HUES64 (cell line): Measurements from ENCODE around the gene STRN.
"Not testable (repeated sequence)": the region's sequence is repeated elsewhere in the genome, so short reads cannot be mapped to it uniquely, and the experiment has no call there.

ENCODE experiments used
- H3K27ac ChIP-seq: 2 replicates; pipeline ENCODE4 v1.7.0; 2013; ENCODE audit warnings: low read depth, low read length, inconsistent platforms
- H3K27me3 ChIP-seq: 2 replicates; pipeline ENCODE4 v1.6.1; 2013; ENCODE audit warnings: mild to moderate bottlenecking, low read length; ENCODE audit not compliant: insufficient read depth
- H3K36me3 ChIP-seq: 2 replicates; pipeline ENCODE4 v1.6.1; 2013; ENCODE audit warnings: mild to moderate bottlenecking, low read length; ENCODE audit not compliant: insufficient read depth
- H3K4me1 ChIP-seq: 2 replicates; pipeline ENCODE4 v1.6.1; 2013; ENCODE audit warnings: mild to moderate bottlenecking, low read length, moderate library complexity; ENCODE audit not compliant: insufficient read depth
- H3K4me3 ChIP-seq: 2 replicates; pipeline ENCODE4 v1.5.1; 2013; ENCODE audit warnings: mild to moderate bottlenecking, low read length, moderate library complexity
- H3K9ac ChIP-seq: 2 replicates; pipeline ENCODE4 v1.6.1; 2013; ENCODE audit warnings: mild to moderate bottlenecking, low read depth, low read length
- H3K9me3 ChIP-seq: 2 replicates; pipeline ENCODE4 v1.6.1; 2013; ENCODE audit warnings: low read depth, low read length; ENCODE audit not compliant: insufficient read depth
- WGBS: fragments of 150-250, 120-280 bp; methylation state at CpG from one replicate; pipeline ENCODE4 v1.1.7; 2013; ENCODE audit warnings: missing lambda C conversion rate; 5-methylcytosine and 5-hydroxymethylcytosine counted together

STRN gene

DNA sequence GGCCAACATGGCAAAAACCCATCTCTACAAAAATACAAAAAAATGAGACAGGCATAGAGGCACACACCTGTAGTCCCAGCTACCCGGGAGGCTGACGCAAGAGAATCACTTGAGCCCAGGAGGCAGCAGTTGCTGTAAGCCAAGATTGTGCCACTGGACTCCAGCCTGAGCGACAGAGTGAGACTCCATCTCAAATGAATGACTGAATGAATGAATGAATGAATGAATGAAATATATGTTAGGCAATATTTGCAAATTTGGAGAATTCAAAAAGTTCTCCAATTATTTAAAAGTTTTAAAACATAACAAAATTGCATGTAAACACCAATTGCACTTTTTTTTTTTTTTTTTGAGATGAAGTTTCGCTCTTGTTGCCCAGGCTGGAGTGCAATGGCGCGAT lies 61.7 kb downstream of the STRN start:
- no peak overlapping the region for H3K27ac ChIP-seq
- no peaks in the 10 kb centered on the region for H3K27me3 ChIP-seq
- no peak overlapping the region for H3K4me3 ChIP-seq
- no peaks in the 10 kb centered on the region for H3K9me3 ChIP-seq
- peaks cover 12% of the 10 kb centered on the region for H3K36me3 ChIP-seq
- WGBS, result 97% methylated on average over 6 of the region's 6 CpGs
- H3K9ac ChIP-seq, result no peak overlapping the region
- no peaks in the 10 kb centered on the region for H3K4me1 ChIP-seq

DNA sequence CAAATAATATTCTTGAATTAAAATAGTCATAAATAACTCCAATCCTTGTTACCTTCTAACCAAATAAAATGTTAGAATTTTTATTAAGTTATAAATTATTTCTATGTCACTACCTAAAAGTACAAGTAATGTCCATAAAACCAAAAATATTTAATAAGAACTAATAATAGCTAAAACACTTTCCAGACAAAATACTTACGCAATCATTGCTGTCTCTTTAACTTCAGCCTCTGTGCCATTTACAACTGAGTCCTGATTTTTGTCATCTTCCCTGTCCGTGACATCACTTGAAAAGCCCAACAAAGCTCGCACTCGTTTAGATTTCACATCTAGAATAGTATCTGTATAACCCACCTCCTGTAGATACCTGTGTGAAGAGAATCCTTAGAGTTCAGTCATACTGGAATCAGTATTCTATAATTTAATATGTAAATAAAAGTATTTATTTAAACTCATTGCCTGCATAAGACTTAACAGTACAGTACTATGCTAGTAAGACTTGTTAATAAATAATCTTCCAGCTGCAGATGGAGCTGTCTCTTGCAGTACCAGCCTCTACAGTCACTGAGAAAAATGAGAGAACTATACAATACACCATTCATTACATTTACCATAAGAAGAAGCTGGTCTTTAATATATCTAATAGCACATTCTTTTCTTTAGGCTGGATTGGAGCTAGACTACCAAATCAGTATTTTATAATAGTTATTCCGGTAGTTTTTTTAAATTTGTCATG lies 63.8 kb downstream of the STRN start:
- WGBS, result over 99% methylated on average over 5 of the region's 5 CpGs

DNA sequence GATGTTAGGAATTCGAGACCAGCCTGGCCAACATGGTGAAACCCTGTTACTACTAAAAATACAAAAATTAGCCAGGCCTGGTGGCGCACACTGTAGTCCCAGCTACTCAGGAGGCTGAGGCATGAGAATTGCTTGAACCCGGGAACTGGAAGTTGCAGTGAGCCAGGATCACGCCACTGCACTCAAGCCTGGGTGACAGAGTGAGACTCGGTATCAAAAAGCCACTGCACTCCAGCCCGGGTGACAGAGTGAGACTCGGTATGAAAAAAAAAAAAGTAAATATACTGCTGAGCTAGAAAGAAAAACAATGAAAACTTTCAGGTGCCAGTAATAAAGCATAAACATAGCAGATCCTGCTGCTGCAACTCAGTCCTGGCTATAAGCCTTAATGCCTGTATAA lies 73.5 kb downstream of the STRN start:
- WGBS, result 92% methylated on average over 7 of the region's 7 CpGs
- no peaks in the 10 kb centered on the region for H3K4me1 ChIP-seq
- no peaks in the 10 kb centered on the region for H3K9me3 ChIP-seq
- H3K27ac ChIP-seq, result no peak overlapping the region
- no peaks in the 10 kb centered on the region for H3K27me3 ChIP-seq
- no peak overlapping the region for H3K4me3 ChIP-seq
- peaks cover 32% of the 10 kb centered on the region for H3K36me3 ChIP-seq
- no peak overlapping the region for H3K9ac ChIP-seq

More for the DNA sequence above, 63.8 kb downstream of the STRN start:
- Histone ChIP-seq H3K4me3 (no peak overlapping the region), H3K9ac (no peak overlapping the region), H3K27me3 (no peaks in the 10 kb centered on the region), H3K4me1 (no peaks in the 10 kb centered on the region), H3K27ac (no peak overlapping the region), H3K36me3 (peaks cover 23% of the 10 kb centered on the region), H3K9me3 (no peaks in the 10 kb centered on the region)

DNA sequence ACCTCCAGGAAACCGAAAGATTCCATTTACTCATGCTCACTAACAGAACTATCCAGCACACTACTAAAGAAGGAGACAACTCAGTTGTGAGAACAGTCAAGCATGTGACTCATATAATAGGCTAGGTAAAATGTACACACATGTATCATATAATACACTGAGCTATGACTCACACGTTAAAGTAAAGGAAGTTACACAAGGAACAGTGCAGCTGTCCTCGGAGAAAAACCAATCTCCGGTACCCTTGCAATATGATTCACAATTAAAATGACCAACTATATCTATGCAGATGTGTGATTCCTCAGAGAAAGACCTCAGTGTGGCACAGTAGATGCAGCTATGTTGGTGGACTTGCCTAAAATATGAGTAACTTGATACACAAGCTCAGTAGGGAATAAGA lies 76.5 kb downstream of the STRN start:
- Histone ChIP-seq H3K9ac (no peak overlapping the region), H3K27me3 (no peaks in the 10 kb centered on the region), H3K9me3 (no peaks in the 10 kb centered on the region), H3K27ac (no peak overlapping the region), H3K36me3 (peaks cover 50% of the 10 kb centered on the region), H3K4me1 (no peaks in the 10 kb centered on the region), H3K4me3 (no peak overlapping the region)
- WGBS, result 92% methylated on average over 4 of the region's 4 CpGs

DNA sequence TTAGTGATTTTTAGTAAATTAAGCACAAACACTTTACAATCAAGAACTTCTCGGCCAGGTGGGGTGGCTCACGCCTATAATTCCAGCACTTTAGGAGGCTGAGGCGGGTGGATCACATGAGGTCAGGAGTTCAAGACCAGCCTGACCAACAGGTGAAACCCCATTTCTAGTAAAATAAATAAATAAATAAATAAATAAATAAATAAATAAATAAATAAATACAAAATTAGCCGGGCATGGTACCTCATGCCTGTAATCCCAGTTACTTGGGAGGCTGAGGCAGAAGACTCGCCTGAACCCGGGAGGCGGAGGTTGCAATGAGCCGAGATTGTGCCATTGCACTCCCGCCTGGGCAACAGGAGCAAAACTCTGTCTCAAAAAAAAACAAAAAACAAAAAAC lies 79.2 kb downstream of the STRN start:
- H3K4me3 ChIP-seq, H3K27me3 ChIP-seq, H3K9me3 ChIP-seq, H3K9ac ChIP-seq, H3K27ac ChIP-seq, H3K4me1 ChIP-seq: not testable (repeated sequence)
- 97% methylated on average over 9 of the region's 9 CpGs for WGBS
- H3K36me3 ChIP-seq, result peaks cover 56% of the 10 kb centered on the region

DNA sequence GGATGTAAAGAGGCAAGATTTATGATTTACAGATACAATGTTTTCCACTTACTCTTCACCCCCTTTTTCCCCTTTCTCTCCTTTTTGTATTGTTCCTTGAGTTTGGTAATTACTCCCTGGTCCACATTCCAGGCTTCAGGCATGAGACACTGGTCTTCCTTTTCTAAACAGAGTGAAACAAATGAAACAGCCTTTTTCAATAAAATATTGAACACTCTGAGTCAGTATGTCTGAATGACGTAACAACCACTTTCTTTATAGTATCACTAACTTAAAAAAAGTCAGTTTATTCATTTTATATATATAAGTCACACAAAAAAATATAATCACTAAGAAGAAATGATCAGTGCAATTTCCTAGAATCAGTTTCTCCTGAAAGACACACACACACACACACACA lies 79.7 kb downstream of the STRN start:
- Histone ChIP-seq H3K4me3 (no peak overlapping the region), H3K4me1 (no peaks in the 10 kb centered on the region), H3K36me3 (peaks cover 58% of the 10 kb centered on the region), H3K9me3 (no peaks in the 10 kb centered on the region), H3K27me3 (no peaks in the 10 kb centered on the region), H3K27ac (no peak overlapping the region), H3K9ac (no peak overlapping the region)
- no CpG with 5 or more reads among the region's 1 CpG for WGBS

DNA sequence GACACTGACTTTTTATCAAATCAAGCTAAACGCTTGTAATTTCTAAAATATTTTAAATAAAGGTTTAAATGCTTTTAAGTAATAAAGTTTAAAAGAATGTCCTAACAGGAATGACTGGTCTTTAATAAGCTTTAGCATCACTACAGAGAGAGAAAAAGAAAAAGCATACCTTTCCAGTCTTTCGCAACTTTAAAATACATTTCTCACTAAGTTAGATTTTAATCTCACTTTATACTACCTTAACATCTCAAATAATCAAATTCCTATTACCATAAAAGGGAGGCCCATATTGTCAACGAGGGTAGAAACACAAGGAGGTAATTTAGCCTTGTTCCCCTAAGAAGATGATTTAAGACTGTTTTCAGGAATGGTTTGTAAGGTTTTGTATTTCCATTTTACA lies 80.7 kb downstream of the STRN start:
- Histone ChIP-seq H3K4me3 (no peak overlapping the region), H3K4me1 (no peaks in the 10 kb centered on the region), H3K27ac (no peak overlapping the region), H3K36me3 (peaks cover 60% of the 10 kb centered on the region), H3K27me3 (no peaks in the 10 kb centered on the region), H3K9ac (no peak overlapping the region), H3K9me3 (no peaks in the 10 kb centered on the region)
- 94% methylated on average over 2 of the region's 3 CpGs for WGBS

DNA sequence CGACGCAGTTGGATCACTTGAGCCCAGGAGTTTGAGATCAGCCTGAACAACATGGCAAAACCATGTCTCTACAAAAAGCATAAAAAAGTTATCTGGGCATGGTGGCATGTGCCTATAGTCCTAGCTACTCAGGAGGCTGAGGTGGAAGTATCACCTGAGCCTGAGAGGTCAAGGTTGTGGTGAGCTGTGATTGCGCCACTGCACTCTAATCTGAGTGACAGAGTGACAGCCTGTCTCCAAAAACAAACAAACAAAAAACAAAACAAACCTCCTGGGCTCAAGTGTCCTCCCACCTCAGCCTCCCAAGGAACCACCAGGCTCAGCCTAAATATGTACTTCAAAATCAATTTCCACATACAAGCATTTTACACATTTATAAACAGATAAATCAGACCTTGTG lies 83.8 kb downstream of the STRN start:
- 100% methylated on average over 3 of the region's 3 CpGs for WGBS
- H3K27ac ChIP-seq, result no peak overlapping the region
- H3K36me3 ChIP-seq, result peaks cover 70% of the 10 kb centered on the region
- H3K9me3 ChIP-seq, result no peaks in the 10 kb centered on the region
- H3K9ac ChIP-seq, result no peak overlapping the region
- no peaks in the 10 kb centered on the region for H3K27me3 ChIP-seq
- H3K4me1 ChIP-seq, result no peaks in the 10 kb centered on the region
- H3K4me3 ChIP-seq, result no peak overlapping the region

DNA sequence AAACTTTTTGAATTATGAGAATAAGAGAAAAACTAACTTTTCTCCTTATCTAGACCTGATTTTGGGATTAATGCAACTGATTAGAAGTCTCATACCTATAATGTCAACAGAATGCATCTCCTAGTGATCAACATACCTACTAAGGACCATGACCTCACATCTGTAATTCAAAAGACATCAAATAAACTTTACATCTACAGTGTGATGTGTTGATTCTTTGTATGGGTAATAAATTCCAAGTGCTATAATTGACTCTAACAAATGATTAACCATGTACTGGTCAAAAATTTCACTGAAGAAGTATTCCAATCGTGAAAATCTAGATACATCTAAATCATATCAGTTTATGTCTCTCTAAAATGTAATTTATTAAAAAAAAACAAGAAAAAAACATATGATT lies 84.5 kb downstream of the STRN start:
- H3K27ac ChIP-seq, result no peak overlapping the region
- WGBS, result no CpG with 5 or more reads among the region's 1 CpG
- no peaks in the 10 kb centered on the region for H3K27me3 ChIP-seq
- H3K9me3 ChIP-seq, result no peaks in the 10 kb centered on the region
- H3K36me3 ChIP-seq, result peaks cover 77% of the 10 kb centered on the region
- H3K4me1 ChIP-seq, result no peaks in the 10 kb centered on the region
- H3K4me3 ChIP-seq, result no peak overlapping the region
- no peak overlapping the region for H3K9ac ChIP-seq

DNA sequence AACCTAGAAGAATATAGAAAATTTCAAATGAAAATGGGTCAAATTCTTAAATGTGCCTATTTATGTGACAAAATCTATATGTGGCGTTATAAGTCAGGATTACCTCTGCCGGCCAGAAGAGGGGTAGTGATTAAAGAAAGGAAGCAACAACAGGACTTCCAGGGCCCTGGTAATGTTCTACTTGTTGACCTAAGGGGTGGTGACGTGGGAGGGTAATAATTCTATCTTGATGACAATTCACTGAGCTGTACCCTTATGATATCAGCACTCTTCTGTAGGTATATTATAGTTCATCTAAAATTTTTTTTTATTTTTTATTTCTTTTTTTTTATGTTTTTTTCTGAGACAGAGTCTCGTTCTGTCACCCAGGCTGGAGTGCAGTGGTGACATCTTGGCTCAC lies 87.9 kb downstream of the STRN start:
- H3K4me3 ChIP-seq, result no peak overlapping the region

DNA sequence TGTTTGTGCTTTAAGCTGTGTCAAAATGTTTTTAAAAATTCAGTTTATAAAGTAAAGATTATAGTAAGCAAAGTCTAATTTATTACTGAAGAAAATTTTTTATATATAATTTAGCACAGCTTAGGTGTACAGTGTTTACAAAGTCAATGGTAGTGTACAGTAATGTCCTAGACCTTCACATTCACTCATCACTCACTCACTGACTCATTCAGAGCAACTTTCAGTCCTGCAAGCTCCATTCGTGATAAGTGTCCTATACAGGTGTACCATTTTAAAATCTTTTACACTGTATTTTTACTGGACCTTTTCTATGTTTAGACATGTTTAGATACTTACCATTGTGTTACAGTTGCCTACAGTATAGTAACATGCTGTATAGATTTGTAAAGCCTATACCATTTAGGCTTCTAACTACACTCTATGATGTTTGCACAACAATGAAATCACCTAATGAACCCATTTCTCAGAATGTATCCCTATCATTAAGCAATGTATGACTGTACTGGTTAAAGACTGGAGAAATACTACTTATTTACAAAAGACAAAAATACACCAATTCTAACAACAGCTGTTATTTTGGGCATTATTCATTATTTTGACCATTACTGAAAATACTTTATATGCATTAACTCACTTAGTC lies 95.1 kb downstream of the STRN start:
- WGBS, result 93% methylated on average over 1 of the region's 1 CpG
- Histone ChIP-seq H3K4me3 (no peak overlapping the region), H3K36me3 (peaks cover 79% of the 10 kb centered on the region), H3K9me3 (no peaks in the 10 kb centered on the region), H3K27me3 (no peaks in the 10 kb centered on the region), H3K9ac (no peak overlapping the region), H3K27ac (no peak overlapping the region), H3K4me1 (peaks cover 7% of the 10 kb centered on the region; the same call in 1 of the 2 replicates)

More for the DNA sequence above, 87.9 kb downstream of the STRN start:
- Histone ChIP-seq H3K27ac (no peak overlapping the region), H3K4me1 (no peaks in the 10 kb centered on the region), H3K36me3 (peaks cover 72% of the 10 kb centered on the region), H3K27me3 (no peaks in the 10 kb centered on the region), H3K9me3 (no peaks in the 10 kb centered on the region), H3K9ac (no peak overlapping the region)
- WGBS, result 94% methylated on average over 4 of the region's 4 CpGs
